ENCODE measurements around the gene WDR64.
A peak's percentile ranks its signal among the peaks of the same experiment; 100 is the strongest.
"Not testable (repeated sequence)": the region's sequence is repeated elsewhere in the genome, so short reads cannot be mapped to it uniquely, and the experiment has no call there.

WDR64 gene

DNA sequence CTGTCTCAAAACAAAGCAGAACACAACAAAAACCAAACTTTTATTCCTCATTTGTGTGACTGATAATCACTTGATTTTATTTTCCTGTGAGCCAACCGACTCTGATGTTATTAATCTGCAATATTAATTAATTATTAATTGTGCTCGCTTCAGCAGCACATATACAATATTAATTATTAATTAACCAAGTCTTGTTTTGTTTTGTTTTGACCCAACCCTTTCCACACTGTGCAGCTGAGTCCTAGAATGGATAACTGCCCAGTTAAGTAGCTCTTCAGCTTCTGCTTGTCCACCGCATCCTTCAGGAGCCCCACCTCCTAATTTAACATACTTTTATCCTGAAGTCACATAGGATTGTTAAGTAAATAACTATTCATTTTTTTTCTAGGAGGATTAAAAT is 148.6 kb downstream of the WDR64 start:
- DNase-seq (ENCODE audit: low read depth in 2 of 2), result no peak

- DNase-seq (ENCODE audit: low read depth in 2 of 2), result no peak
These were observed 150.8 kb downstream of the WDR64 start for GRCh38 chr1:241802863-241803262.

- not testable (repeated sequence) for DNase-seq (ENCODE audit: low read depth in 2 of 2)
These were observed 152.6 kb downstream of the WDR64 start for GRCh38 chr1:241804706-241805105.

DNA sequence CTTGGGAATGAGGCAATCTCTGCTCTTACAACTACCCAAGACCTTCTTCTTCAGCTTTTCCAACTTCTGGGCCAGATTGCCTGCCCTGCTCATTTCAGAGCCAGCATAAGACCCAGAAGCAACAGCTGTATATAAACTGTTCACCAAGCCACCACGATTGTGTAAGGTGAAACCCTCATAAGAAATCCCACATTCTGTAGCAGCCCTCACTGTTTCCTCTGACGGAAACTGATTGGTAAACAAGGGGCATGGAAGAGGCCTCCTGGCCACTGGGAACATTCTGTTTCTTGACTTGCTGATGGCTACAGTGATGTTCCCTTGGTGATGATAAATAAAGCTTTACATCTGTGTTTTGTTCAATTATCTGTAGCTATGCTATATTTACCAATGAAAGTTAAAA is 156.2 kb downstream of the WDR64 start:
- DNase-seq (ENCODE audit: low read depth in 2 of 2), result no peak

DNA sequence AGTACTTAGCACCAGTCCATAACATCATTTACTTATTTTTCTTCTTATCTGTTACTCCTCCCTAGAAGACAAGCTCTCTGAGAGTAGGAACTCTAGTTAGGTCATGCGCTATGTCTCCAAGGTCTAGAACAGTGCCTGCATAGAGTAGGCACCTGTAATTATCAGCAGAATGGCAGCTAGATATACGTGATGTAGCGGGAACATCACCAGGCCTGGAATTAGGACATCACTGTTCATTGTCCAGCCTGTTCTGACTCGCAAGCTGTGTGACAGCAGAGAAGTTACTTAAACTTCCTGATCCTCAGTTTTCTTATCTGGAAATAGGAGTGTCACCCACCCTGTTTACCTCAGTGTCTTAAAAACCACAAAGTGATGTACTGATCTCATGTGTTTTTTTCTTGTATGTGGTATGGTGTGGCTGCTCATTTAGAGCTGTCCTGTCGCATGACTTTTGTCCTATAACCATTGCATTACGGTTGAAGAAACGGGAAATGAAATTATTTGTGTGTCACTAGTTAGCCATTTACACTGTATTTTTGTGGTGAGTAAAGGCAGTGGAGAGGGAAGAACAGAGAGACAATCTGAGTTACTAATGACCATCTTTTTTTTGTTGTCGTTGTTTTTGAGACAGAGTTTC is 158.8 kb downstream of the WDR64 start:
- DNase-seq (ENCODE audit: low read depth in 2 of 2), result no peak

GRCh38 chr1:241813768-241814320 is 161.8 kb downstream of the WDR64 start:
- no peak for DNase-seq (ENCODE audit: low read depth in 2 of 2)

DNA sequence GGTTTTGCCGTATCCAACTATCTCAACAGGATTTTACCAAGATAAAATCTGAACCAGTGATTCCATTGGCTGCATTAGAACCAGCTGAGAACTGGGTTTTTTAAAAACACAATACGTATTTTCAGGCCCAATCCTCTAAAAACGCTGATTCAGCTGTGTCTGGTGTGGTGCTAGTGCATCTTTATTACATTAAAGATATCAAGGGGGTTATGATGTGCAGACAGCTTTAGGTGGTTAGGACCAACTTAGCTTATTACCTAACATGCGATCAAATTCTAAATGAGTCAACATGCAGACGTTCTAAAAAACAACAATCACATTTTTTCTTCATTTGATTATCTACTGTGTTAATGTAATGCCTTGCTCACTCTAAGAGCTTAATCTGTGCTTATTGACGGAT is 163.9 kb downstream of the WDR64 start:
- peak in 1 of 2 experiments; percentile 20 for DNase-seq (ENCODE audit: low read depth in 2 of 2)

DNA sequence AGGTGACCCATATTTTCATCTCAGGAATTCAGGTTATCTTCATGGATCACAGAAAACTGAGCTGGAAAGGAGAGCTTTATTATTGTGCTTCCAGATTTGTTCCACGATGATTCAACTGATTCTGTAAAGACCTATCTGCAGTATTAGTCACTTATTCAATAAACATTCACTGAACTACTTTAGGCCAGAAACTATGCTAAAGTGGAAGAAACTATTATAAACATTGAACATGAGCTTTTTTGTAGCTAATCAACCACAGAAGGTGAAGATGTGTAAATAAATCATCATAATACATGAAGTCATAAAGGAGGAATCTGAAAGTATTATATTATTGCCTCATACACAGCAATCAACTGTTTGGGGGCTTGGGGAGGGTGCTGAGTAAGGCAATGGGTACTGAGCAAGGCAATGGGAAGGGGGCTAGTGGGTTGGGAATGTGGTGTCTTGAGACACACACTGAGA is 165.3 kb downstream of the WDR64 start:
- DNase-seq (ENCODE audit: low read depth in 2 of 2), result peak; percentile 80

GRCh38 chr1:241817956-241818612 is 166.0 kb downstream of the WDR64 start:
- DNase-seq (ENCODE audit: low read depth in 2 of 2), result no peak

- DNase-seq (ENCODE audit: low read depth in 2 of 2), result no peak
These were observed 167.3 kb downstream of the WDR64 start for GRCh38 chr1:241819340-241819866.

- peak; percentile 45 to 53 for DNase-seq (ENCODE audit: low read depth in 2 of 2)
These were observed 169.3 kb downstream of the WDR64 start for GRCh38 chr1:241821363-241821762.

- peak in 1 of 2 experiments; percentile 27 for DNase-seq (ENCODE audit: low read depth in 2 of 2)
These were observed 170.8 kb downstream of the WDR64 start for GRCh38 chr1:241822846-241823245.

- no peak for DNase-seq (ENCODE audit: low read depth in 2 of 2)
These were observed 171.8 kb downstream of the WDR64 start for GRCh38 chr1:241823925-241824324.

- no peak for DNase-seq (ENCODE audit: low read depth in 2 of 2)
These were observed 173.5 kb downstream of the WDR64 start for GRCh38 chr1:241825581-241825980.

GRCh38 chr1:241826613-241827012 is 174.5 kb downstream of the WDR64 start:
- not testable (repeated sequence) for DNase-seq (ENCODE audit: low read depth in 2 of 2)

DNA sequence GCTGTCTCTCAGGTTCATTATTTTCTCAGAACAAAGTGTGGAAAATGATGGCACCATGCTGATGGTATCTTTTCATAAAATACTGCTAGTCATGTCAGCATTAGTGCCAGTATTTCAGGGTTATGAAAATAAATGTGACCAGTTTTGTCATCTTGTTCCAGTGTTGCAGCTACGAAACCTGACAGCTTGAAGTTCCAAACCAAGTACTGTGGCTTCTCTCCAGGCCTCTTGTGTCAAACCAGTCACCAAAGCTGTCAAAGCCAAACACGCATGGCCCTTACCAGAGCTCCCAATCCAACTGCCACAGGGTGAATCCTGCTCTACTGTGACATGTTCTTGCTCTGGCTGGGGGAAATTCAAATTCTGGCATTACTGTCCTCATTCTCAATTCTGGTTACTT is 175.2 kb downstream of the WDR64 start:
- no peak for DNase-seq (ENCODE audit: low read depth in 2 of 2)

DNA sequence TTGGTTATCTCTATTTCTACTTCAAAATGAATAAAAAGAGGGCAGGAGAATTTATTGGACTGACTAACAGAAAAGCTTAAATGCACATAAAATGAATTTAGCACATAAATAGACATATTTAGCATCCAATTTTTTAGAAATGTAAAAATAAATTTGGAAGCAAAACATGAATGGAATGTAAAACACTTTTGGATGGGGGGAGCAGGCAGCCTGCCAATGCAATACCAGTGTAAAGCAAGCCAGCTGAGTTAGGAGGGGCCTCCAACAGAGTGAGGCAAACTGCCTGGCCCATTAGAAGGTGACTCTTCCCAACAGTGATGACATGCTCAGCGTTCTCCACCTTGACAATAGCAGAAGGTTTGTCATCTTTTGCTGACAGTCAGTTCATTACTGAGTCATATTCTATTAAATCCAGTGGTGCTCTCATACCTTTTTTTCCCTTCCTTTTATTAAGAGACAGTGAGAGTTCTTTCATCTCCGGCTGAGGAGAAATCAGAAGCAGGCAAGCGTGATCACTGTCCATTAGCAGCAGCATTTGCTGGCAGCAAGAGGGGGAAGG is 176.5 kb downstream of the WDR64 start:
- peak; percentile 39 to 43 for DNase-seq (ENCODE audit: low read depth in 2 of 2)

GRCh38 chr1:241829468-241829867 is 177.4 kb downstream of the WDR64 start:
- no peak for DNase-seq (ENCODE audit: low read depth in 2 of 2)

- DNase-seq (ENCODE audit: low read depth in 2 of 2), result peak; percentile 26 to 43
These were observed 182.8 kb downstream of the WDR64 start for GRCh38 chr1:241834733-241835377.

DNA sequence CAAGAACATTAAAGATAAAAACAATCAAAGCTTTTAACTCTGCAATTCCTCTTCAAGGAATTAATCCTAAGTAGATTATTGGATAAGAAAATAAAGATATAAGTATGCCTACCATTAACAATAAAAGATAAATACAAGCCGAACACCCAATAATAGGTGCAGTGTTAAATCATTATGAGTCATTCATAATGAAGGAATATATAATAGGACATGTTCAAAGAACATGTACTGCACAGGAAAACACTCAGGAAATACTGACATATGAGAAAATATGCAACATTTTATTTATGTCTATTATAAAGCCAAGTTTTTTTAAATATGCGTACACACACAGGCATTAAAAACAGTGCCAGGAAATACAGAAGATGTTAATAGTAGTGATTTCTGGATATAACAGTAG is 184.9 kb downstream of the WDR64 start:
- no peak for DNase-seq (ENCODE audit: low read depth in 2 of 2)

DNA sequence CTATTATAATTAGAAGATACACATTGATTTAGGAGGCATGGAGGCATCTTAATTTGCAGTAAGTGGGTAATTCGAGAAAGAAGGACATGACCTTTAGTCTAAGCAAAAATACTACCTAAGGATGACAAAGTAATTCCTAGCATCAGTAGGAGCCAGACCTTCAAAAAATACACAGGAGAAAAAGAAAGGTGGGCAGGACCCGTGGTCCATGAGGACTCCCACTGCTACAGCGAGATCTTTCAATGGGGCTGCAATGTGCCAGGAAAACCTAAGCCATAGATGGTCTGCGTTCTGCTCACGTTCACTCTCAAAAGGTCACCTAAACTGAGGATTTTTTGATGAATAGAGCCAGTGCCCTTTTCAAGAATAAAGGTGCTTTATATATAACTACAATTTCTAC is 185.3 kb downstream of the WDR64 start:
- no peak for DNase-seq (ENCODE audit: low read depth in 2 of 2)

DNA sequence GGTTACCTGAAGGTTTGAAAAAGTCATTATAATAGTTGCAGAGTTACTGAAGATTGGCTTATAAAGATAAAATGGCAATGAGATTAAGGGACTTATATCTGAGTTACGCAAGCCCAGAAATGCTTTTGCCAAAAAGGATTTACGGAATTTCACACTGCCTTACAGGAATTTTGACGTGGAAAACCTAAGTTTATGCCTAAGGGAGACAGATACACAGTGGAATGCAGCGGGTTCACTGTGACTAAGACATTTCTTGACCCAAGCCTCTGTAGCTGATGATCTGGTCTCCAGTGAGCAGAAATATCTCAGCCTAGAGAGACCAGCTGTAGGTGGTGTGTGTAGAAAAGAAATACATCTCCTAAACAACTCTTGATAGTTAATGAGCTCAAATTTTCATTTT is 185.8 kb downstream of the WDR64 start:
- DNase-seq (ENCODE audit: low read depth in 2 of 2), result peak; percentile 69 to 74
